ENCODE data around the gene ZKSCAN7.

DNA sequence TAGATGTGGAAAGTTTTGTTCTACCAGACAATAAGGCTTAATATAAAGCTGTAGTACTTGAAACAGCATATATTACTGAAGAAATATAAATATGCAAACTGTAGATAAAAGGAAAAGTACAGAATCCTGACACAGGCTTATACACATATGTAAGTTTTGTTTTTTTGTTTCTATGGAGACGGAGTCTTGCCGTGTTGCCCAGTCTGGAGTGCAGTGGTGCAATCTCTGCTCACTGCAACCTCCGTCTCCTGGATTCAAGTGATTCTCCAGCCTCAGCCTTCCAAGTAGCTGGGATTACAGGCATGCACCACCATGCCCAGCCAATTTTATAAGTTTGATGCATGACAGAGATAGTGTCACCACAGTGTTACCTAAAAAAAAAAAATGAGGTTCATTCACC, 48.4 kb upstream of the ZKSCAN7 start:
- TF ChIP-seq, protein P1, sequence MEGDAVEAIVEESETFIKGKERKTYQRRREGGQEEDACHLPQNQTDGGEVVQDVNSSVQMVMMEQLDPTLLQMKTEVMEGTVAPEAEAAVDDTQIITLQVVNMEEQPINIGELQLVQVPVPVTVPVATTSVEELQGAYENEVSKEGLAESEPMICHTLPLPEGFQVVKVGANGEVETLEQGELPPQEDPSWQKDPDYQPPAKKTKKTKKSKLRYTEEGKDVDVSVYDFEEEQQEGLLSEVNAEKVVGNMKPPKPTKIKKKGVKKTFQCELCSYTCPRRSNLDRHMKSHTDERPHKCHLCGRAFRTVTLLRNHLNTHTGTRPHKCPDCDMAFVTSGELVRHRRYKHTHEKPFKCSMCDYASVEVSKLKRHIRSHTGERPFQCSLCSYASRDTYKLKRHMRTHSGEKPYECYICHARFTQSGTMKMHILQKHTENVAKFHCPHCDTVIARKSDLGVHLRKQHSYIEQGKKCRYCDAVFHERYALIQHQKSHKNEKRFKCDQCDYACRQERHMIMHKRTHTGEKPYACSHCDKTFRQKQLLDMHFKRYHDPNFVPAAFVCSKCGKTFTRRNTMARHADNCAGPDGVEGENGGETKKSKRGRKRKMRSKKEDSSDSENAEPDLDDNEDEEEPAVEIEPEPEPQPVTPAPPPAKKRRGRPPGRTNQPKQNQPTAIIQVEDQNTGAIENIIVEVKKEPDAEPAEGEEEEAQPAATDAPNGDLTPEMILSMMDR (IDR thresholded peaks at IDR 0.05): no peak
- no peak for TF ChIP-seq POLR2AphosphoS5 (IDR thresholded peaks at IDR 0.05)
- TF ChIP-seq POLR2A (IDR thresholded peaks at IDR 0.05): no peak
